HCT116 (cell line): ENCODE data around the gene MESD. TPM values are rescaled to one million over a fixed set of nuclear protein-coding genes. Genes with fewer than 3 reads are reported as not detected.

Experiments
- ATAC-seq: fragments of 200-7000 bp; cut with Tn5 transposase; 2 replicates; pipeline ENCODE4 v1.9.1; 2020; ENCODE audit warnings: mild to moderate bottlenecking, moderate library complexity
- BruUV-seq: library from RNA; stranded (reverse); fragments of 400-500 nt; replicated peaks from 2 replicates; lab custom pipeline; 2021; lab: Mats Ljungman, UMichigan
- CTCF ChIA-PET: fragments of 300-600 bp; sonication (Branson Sonifier 250); formaldehyde crosslinking; loops from one replicate; lab custom pipeline; 2021; ENCODE audit warnings: antibody characterized with exemption; lab: Charles Lee
- POLR2A ChIA-PET: fragments of 300-600, 350-600 bp; sonication (Branson Sonifier 250); formaldehyde crosslinking; loops from one replicate; lab custom pipeline; 2021; ENCODE audit warnings: antibody characterized with exemption; lab: Charles Lee
- RAD21 ChIA-PET, 2 experiments: fragments of 300-600 bp; sonication (Branson Sonifier 250); formaldehyde crosslinking; loops; one replicate each; lab custom pipeline; 2023; ENCODE audit warnings: low total read pairs in 2 of 2; ENCODE audit not compliant: uncharacterized antibody in 2 of 2, unreplicated experiment in 2 of 2, low non-redundant PET in 1 of 2; lab: Charles Lee
- DNase-seq: peaks from one replicate; pipeline ENCODE4 v3.0.0-alpha.2; 2010; ENCODE audit warnings: low read depth, low spot score
- H2AFZ ChIP-seq: fragments of 200-600 bp; shearing (Covaris generic), sonication (generic); 2 replicates; pipeline ENCODE4 v1.6.1; 2017; ENCODE audit warnings: low read depth, mixed run types, mixed read lengths, antibody characterized with exemption, low read length; ENCODE audit not compliant: poor library complexity, severe bottlenecking
- H3K27ac ChIP-seq: 2 replicates; pipeline ENCODE4 v1.5.1; 2012; ENCODE audit warnings: low read depth, low read length
- H3K27me3 ChIP-seq: fragments of 200-600 bp; sonication (generic); 2 replicates; pipeline ENCODE4 v1.6.1; 2016; ENCODE audit warnings: mixed run types, low read length, mixed read lengths; ENCODE audit not compliant: insufficient read depth
- H3K36me3 ChIP-seq, 2 experiments: fragments of 200-500 bp in 1 of 2; fragments of 200-600 bp in 1 of 2; sonication (Bioruptor generic) in 1 of 2; sonication (generic) in 1 of 2; 2 replicates each; pipeline versions ENCODE4 v1.5.1 to v1.6.1; 2014 to 2016; ENCODE audit warnings: low read length in 2 of 2, inconsistent platforms in 1 of 2, mixed read lengths in 1 of 2, mixed run types in 1 of 2; ENCODE audit not compliant: insufficient read depth in 2 of 2, control insufficient read depth in 1 of 2
- H3K4me1 ChIP-seq, 2 experiments: fragments of 200-600 bp in 1 of 2; sonication (generic) in 1 of 2; 2 replicates each; pipeline versions ENCODE4 v1.5.1 to v1.6.1; 2012 to 2017; ENCODE audit warnings: low read length in 2 of 2, inconsistent platforms in 1 of 2, mild to moderate bottlenecking in 1 of 2, mixed read lengths in 1 of 2, mixed run types in 1 of 2, moderate library complexity in 1 of 2; ENCODE audit not compliant: insufficient read depth in 2 of 2, control insufficient read depth in 1 of 2
- H3K4me2 ChIP-seq: fragments of 200-600 bp; sonication (generic); 2 replicates; pipeline ENCODE4 v1.6.1; 2017; ENCODE audit warnings: mixed run types, low read length, mixed read lengths
- H3K4me3 ChIP-seq, 2 experiments: fragments of 200-600 bp in 1 of 2; sonication (generic) in 1 of 2; replicated peaks in 1 of 2; 2 replicates each; pipeline ENCODE4 v1.5.1; 2011 to 2016; ENCODE audit warnings: low read length in 2 of 2, control low read depth in 1 of 2, low read depth in 1 of 2, mild to moderate bottlenecking in 1 of 2, mixed read lengths in 1 of 2, mixed run types in 1 of 2
- H3K79me2 ChIP-seq: fragments of 200-600 bp; sonication (generic); 2 replicates; pipeline ENCODE4 v1.6.1; 2017; ENCODE audit warnings: mild to moderate bottlenecking, mixed run types, low read length, moderate library complexity, mixed read lengths; ENCODE audit not compliant: insufficient read depth
- H3K9ac ChIP-seq: fragments of 200-600 bp; sonication (generic); 2 replicates; pipeline ENCODE4 v1.6.1; 2016; ENCODE audit warnings: low read length, mixed read lengths
- H3K9me2 ChIP-seq: fragments of 200-600 bp; sonication (generic), shearing (Covaris generic); 2 replicates; pipeline ENCODE4 v1.6.1; 2017; ENCODE audit warnings: mixed run types, mild to moderate bottlenecking, moderate library complexity; ENCODE audit not compliant: insufficient read depth
- H3K9me3 ChIP-seq, 2 experiments: fragments of 200-500 bp in 1 of 2; fragments of 200-600 bp in 1 of 2; sonication (Bioruptor generic) in 1 of 2; sonication (generic) in 1 of 2; 2 replicates each; pipeline ENCODE4 v1.6.1; 2014 to 2017; ENCODE audit warnings: low read length in 2 of 2, mixed read lengths in 2 of 2, inconsistent platforms in 1 of 2, low read depth in 1 of 2, mild to moderate bottlenecking in 1 of 2, mixed run types in 1 of 2, moderate library complexity in 1 of 2; ENCODE audit not compliant: control insufficient read depth in 1 of 2, insufficient read depth in 1 of 2
- H4K20me1 ChIP-seq: fragments of 200-600 bp; sonication (generic), shearing (Covaris generic); 2 replicates; pipeline ENCODE4 v1.6.1; 2017; ENCODE audit warnings: mixed run types, mild to moderate bottlenecking, moderate library complexity; ENCODE audit not compliant: insufficient read depth
- CEBPB ChIP-seq: IDR thresholded peaks from 2 replicates; pipeline ENCODE4 v1.6.1; 2012; ENCODE audit warnings: low read depth
- ELF1 ChIP-seq: IDR thresholded peaks from 2 replicates; pipeline ENCODE4 v1.6.1; 2012; ENCODE audit warnings: low read depth, borderline replicate concordance
- EZH2phosphoT487 ChIP-seq: fragments of 200-600 bp; IDR thresholded peaks from 2 replicates; pipeline ENCODE4 v1.6.1; 2018; ENCODE audit warnings: antibody characterized with exemption, borderline replicate concordance
- JUND ChIP-seq: IDR thresholded peaks from 2 replicates; pipeline ENCODE4 v1.6.1; 2012
- MAX ChIP-seq: IDR thresholded peaks from 2 replicates; pipeline ENCODE4 v1.6.1; 2012
- POLR2A ChIP-seq: IDR thresholded peaks from 2 replicates; pipeline ENCODE4 v1.7.0; 2011; ENCODE audit warnings: borderline replicate concordance; ENCODE audit not compliant: insufficient read depth, insufficient read length; ENCODE audit errors: extremely low read depth
- RAD21 ChIP-seq: IDR thresholded peaks from 2 replicates; pipeline ENCODE4 v1.6.1; 2012; ENCODE audit warnings: low read depth, mild to moderate bottlenecking
- SP1 ChIP-seq: IDR thresholded peaks from 2 replicates; pipeline ENCODE4 v1.6.1; 2012; ENCODE audit warnings: low read depth
- SRF ChIP-seq: IDR thresholded peaks from 2 replicates; pipeline ENCODE4 v1.6.1; 2012; ENCODE audit warnings: low read depth
- ZFX ChIP-seq: fragments of 450-650 bp; IDR thresholded peaks from 2 replicates; pipeline ENCODE4 v1.6.1; 2017
- intact Hi-C: fragments of 100-400 bp; cut with micrococcal nuclease; formaldehyde crosslinking; loops from 2 replicates; pipeline ENCODE4 v1.10.0; 2022
- total RNA-seq: library from RNA; stranded (reverse); gene quantifications from one replicate; pipeline ENCODE4 v1.2.1, GENCODE V29; 2021; ENCODE audit not compliant: unreplicated experiment
- TF ChIP-seq, protein P1 (sequence below), 3 experiments: fragments of 200-600 bp in 1 of 3; sonication (generic) in 1 of 3; IDR thresholded peaks in 2 of 3; conservative IDR thresholded peaks in 1 of 3; 2 replicates each; pipeline ENCODE4 v1.5.1; 2012 to 2017; ENCODE audit warnings: low read depth in 2 of 3, low read length in 2 of 3, antibody characterized with exemption in 1 of 3, borderline replicate concordance in 1 of 3, control low read depth in 1 of 3, mild to moderate bottlenecking in 1 of 3, mixed read lengths in 1 of 3, mixed run types in 1 of 3, moderate library complexity in 1 of 3; ENCODE audit not compliant: insufficient read depth in 1 of 3
- TF ChIP-seq, protein P2 (sequence below): IDR thresholded peaks from 2 replicates; pipeline ENCODE4 v1.6.1; 2012; ENCODE audit warnings: low read depth

MESD gene
- total RNA-seq, 1 experiment from 2014 or later: 22.5 TPM

GRCh38 chr15:80970658-80971057 is 19.0 kb downstream of the MESD start (continued):
- TF ChIP-seq SP1 (no peak), ELF1 (no peak)

DNA sequence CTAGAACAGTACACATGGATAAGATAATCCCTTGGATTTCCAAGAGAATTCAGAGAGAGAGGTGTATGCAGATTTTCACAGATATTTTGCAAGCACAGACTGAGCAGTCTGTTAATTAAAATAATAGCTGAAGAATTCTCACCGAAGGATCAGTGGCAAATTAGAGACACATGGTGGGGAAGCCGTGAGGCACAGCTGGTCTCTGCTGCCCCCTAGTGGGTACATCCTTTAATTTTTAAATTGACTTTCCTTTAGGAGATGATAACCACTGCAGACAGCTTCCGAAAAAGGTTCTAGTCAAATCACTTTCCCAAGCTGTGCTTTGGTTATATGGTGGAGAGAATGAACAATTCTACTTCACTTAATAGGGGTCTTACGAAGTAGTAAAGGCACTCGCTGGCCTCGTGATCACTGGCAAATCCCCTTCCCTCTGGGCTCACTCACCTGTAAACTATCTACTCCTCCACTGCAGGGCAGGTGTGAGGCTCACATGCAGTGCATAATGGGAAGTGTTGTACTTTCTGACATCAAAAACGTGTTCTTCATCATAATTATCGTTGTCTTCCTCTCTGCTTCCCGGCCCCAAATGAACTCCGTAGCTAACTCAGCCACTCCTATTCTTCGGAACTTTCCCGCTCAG is 19.5 kb downstream of the MESD start:
- no peaks in the 10 kb centered on the region for H3K9me3 ChIP-seq
- ATAC-seq (peak; percentile 88), DNase-seq (peak; percentile 39)
- H3K4me2 ChIP-seq: no peak overlapping the region
- ChIA-PET CTCF (interaction anchor here (0.7 to 5.5 kb wide), 19 partner anchors 9 to 552 kb away, joined by 3 to 59 read pairs (median 5); partner anchors contain the start of gene CEMIP), RAD21 (interaction anchor here (0.6 to 2.1 kb wide), 8 partner anchors 14 to 402 kb away, joined by 3 to 7 read pairs (median 4); partner anchors contain the start of gene CEMIP (in 1 of the 2)), POLR2A (no interaction called here)
- no peak overlapping the region for H3K4me3 ChIP-seq
- peaks cover 6% of the 10 kb centered on the region; the same call in 1 of the 2 replicates for H3K79me2 ChIP-seq
- H2AFZ ChIP-seq: no peak overlapping the region
- no TSS peak for BruUV-seq
- no peaks in the 10 kb centered on the region for H3K9me2 ChIP-seq
- peaks cover 6 to 10% of the 10 kb centered on the region in 2 experiments; a peak in 3 of 4 replicates for H3K4me1 ChIP-seq
- TF ChIP-seq CEBPB (no peak), EZH2phosphoT487 (no peak), MAX (peak; percentile 48; the same call in 1 of the 2 replicates), SRF (no peak), JUND (no peak), POLR2A (no peak), RAD21 (peak; percentile 95), ZFX (no peak)
- TF ChIP-seq, protein P1, sequence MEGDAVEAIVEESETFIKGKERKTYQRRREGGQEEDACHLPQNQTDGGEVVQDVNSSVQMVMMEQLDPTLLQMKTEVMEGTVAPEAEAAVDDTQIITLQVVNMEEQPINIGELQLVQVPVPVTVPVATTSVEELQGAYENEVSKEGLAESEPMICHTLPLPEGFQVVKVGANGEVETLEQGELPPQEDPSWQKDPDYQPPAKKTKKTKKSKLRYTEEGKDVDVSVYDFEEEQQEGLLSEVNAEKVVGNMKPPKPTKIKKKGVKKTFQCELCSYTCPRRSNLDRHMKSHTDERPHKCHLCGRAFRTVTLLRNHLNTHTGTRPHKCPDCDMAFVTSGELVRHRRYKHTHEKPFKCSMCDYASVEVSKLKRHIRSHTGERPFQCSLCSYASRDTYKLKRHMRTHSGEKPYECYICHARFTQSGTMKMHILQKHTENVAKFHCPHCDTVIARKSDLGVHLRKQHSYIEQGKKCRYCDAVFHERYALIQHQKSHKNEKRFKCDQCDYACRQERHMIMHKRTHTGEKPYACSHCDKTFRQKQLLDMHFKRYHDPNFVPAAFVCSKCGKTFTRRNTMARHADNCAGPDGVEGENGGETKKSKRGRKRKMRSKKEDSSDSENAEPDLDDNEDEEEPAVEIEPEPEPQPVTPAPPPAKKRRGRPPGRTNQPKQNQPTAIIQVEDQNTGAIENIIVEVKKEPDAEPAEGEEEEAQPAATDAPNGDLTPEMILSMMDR (IDR thresholded peaks at IDR 0.05 in 2 of 3, conservative IDR thresholded peaks at IDR 0.05 in 1 of 3; ENCODE audit: borderline replicate concordance in 1 of 3, insufficient read depth in 1 of 3, low read depth in 2 of 3, low read length in 2 of 3): peak; percentile 65 to 89 (median 84)
- TF ChIP-seq, protein P2, sequence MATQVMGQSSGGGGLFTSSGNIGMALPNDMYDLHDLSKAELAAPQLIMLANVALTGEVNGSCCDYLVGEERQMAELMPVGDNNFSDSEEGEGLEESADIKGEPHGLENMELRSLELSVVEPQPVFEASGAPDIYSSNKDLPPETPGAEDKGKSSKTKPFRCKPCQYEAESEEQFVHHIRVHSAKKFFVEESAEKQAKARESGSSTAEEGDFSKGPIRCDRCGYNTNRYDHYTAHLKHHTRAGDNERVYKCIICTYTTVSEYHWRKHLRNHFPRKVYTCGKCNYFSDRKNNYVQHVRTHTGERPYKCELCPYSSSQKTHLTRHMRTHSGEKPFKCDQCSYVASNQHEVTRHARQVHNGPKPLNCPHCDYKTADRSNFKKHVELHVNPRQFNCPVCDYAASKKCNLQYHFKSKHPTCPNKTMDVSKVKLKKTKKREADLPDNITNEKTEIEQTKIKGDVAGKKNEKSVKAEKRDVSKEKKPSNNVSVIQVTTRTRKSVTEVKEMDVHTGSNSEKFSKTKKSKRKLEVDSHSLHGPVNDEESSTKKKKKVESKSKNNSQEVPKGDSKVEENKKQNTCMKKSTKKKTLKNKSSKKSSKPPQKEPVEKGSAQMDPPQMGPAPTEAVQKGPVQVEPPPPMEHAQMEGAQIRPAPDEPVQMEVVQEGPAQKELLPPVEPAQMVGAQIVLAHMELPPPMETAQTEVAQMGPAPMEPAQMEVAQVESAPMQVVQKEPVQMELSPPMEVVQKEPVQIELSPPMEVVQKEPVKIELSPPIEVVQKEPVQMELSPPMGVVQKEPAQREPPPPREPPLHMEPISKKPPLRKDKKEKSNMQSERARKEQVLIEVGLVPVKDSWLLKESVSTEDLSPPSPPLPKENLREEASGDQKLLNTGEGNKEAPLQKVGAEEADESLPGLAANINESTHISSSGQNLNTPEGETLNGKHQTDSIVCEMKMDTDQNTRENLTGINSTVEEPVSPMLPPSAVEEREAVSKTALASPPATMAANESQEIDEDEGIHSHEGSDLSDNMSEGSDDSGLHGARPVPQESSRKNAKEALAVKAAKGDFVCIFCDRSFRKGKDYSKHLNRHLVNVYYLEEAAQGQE: no peak
- peaks cover 0 to 4% of the 10 kb centered on the region in 2 experiments; a peak in 2 of 4 replicates for H3K36me3 ChIP-seq
- H3K27me3 ChIP-seq: no peaks in the 10 kb centered on the region
- H4K20me1 ChIP-seq: no peaks in the 10 kb centered on the region
- intact Hi-C loops: loop anchor here (1.0 to 5.0 kb wide), 6 partner anchors 135 to 513 kb away; partner anchors contain the start of genes ABHD17C and CEMIP
- H3K9ac ChIP-seq: no peak overlapping the region
- no peak overlapping the region for H3K27ac ChIP-seq
